ENCODE measurements around the gene GPR34. TPM values are rescaled to one million over a fixed set of nuclear protein-coding genes. Genes with fewer than 3 reads are reported as not detected.

GPR34 gene
- total RNA-seq = not detected in 2 replicates

GRCh38 chrX:41688835-41689234 is at the start of gene GPR34:
GPR34 (plus strand) TSS chrX:41688973; CDS start chrX:41695634, 6,661 bp downstream.

GRCh38 chrX:41723826-41724225 is 35.1 kb downstream of the GPR34 start, which contains the start of gene GPR82:
GPR82 (plus strand) TSS chrX:41724181; CDS start chrX:41727027, 2,846 bp downstream.

Other genes starting within 250 kb of the GPR34 start
- gene NYX, start 241.6 kb upstream of the GPR34 start, total RNA-seq = not detected in 2 replicates
- not detected in 2 replicates for gene GPR82, start 35.2 kb downstream of the GPR34 start, total RNA-seq
- gene CASK, start 234.6 kb downstream of the GPR34 start, total RNA-seq = 24.8 and 142 TPM in 2 replicates